B cell (primary cell): ENCODE data around the gene CA5A. TPM values are rescaled to one million over a fixed set of nuclear protein-coding genes. Genes with fewer than 3 reads are reported as not detected.

Source experiments
- ATAC-seq: fragments of 200-7000 bp; cut with Tn5 transposase; one replicate; pipeline ENCODE4 v1.10.0; 2021; ENCODE audit warnings: low read depth, mild to moderate bottlenecking, moderate number of reproducible peaks, moderate library complexity
- CTCF ChIA-PET: fragments of 350-600 bp; sonication (Branson Sonifier 250); formaldehyde crosslinking; loops from one replicate; lab custom pipeline; 2021; ENCODE audit warnings: antibody characterized with exemption, inconsistent platforms; lab: Charles Lee
- POLR2A ChIA-PET: fragments of 350-600 bp; sonication (Branson Sonifier 250); formaldehyde crosslinking; loops from one replicate; lab custom pipeline; 2021; ENCODE audit warnings: antibody characterized with exemption; lab: Charles Lee
- DNase-seq: peaks from one replicate; pipeline ENCODE4 v3.0.0; 2013
- H2AFZ ChIP-seq: 2 replicates; pipeline ENCODE4 v1.6.1; 2012; ENCODE audit warnings: mild to moderate bottlenecking, low read depth, low read length; ENCODE audit not compliant: insufficient read depth, poor library complexity, severe bottlenecking
- H3K27ac ChIP-seq, 2 donors: 1 replicate in 1 of 2; 2 replicates in 1 of 2; pipeline ENCODE4 v1.5.1; 2012 to 2013; ENCODE audit warnings: low read length in 2 of 2, mild to moderate bottlenecking in 2 of 2, moderate library complexity in 1 of 2
- H3K27me3 ChIP-seq, 4 experiments: fragments of 200-600 bp in 1 of 4; sonication (generic) in 1 of 4; replicated peaks in 1 of 4; 1 replicate in 2 of 4; 2 replicates in 2 of 4; pipeline versions ENCODE4 v1.6.1 to v1.7.0; 2013 to 2016; ENCODE audit warnings: low read length in 3 of 4, mild to moderate bottlenecking in 2 of 4, mixed read lengths in 1 of 4, moderate library complexity in 1 of 4; ENCODE audit not compliant: insufficient read depth in 4 of 4, control insufficient read depth in 3 of 4; ENCODE audit errors: control extremely low read depth in 1 of 4
- H3K36me3 ChIP-seq, 2 experiments: replicated peaks in 1 of 2; 1 replicate in 1 of 2; 2 replicates in 1 of 2; pipeline versions ENCODE4 v1.6.1 to v1.7.1; 2013; ENCODE audit warnings: low read length in 1 of 2; ENCODE audit not compliant: insufficient read depth in 2 of 2, control insufficient read depth in 1 of 2; ENCODE audit errors: control extremely low read depth in 1 of 2, extremely low read depth in 1 of 2
- H3K4me1 ChIP-seq, 2 donors: fragments of 200-600 bp in 1 of 2; sonication (generic) in 1 of 2; 1 replicate in 1 of 2; 2 replicates in 1 of 2; pipeline versions ENCODE4 v1.5.1 to v1.6.1; 2013 to 2017; ENCODE audit warnings: low read length in 2 of 2; ENCODE audit not compliant: control insufficient read depth in 2 of 2, insufficient read depth in 2 of 2
- H3K4me2 ChIP-seq: replicated peaks from 2 replicates; pipeline ENCODE3; 2012; ENCODE audit warnings: mild to moderate bottlenecking, low read depth, low read length; ENCODE audit not compliant: poor library complexity, severe bottlenecking
- H3K4me3 ChIP-seq, 5 experiments: fragments of 200-600 bp in 1 of 5; sonication (generic) in 1 of 5; 1 replicate in 3 of 5; 2 replicates in 2 of 5; pipeline versions ENCODE4 v1.5.1 to v1.7.0; 2011 to 2016; ENCODE audit warnings: low read length in 4 of 5, mild to moderate bottlenecking in 4 of 5, low read depth in 2 of 5, control low read depth in 1 of 5, moderate library complexity in 1 of 5; ENCODE audit not compliant: insufficient read depth in 1 of 5; ENCODE audit errors: control extremely low read depth in 1 of 5, extremely low read depth in 1 of 5
- H3K79me2 ChIP-seq: fragments of 200-600 bp; sonication (generic); one replicate; pipeline ENCODE4 v1.6.0; 2016; ENCODE audit warnings: low read length; ENCODE audit not compliant: control insufficient read depth, insufficient read depth
- H3K9ac ChIP-seq: fragments of 200-600 bp; sonication (generic); 2 replicates; pipeline ENCODE4 v1.6.1; 2017; ENCODE audit warnings: mild to moderate bottlenecking, low read length, moderate library complexity
- H3K9me3 ChIP-seq, 3 donors: one replicate each; pipeline versions ENCODE4 v1.6.1 to v1.7.1; 2013; ENCODE audit warnings: low read length in 2 of 3; ENCODE audit not compliant: control insufficient read depth in 2 of 3, insufficient read depth in 1 of 3; ENCODE audit errors: control extremely low read depth in 1 of 3
- H4K20me1 ChIP-seq: 2 replicates; pipeline ENCODE4 v1.6.0; 2012; ENCODE audit warnings: mild to moderate bottlenecking, low read length; ENCODE audit not compliant: insufficient read depth, control insufficient read depth, poor library complexity, severe bottlenecking
- H3K27ac Mint-ChIP-seq: one replicate; pipeline ENCODE4 v1.8.0; 2021; ENCODE audit warnings: mixed read lengths
- H3K27me3 Mint-ChIP-seq: one replicate; pipeline ENCODE4 v1.8.0; 2021; ENCODE audit warnings: mixed read lengths
- H3K4me1 Mint-ChIP-seq: one replicate; pipeline ENCODE4 v1.8.0; 2021; ENCODE audit warnings: mixed read lengths
- H3K4me3 Mint-ChIP-seq: one replicate; pipeline ENCODE4 v1.8.0; 2021; ENCODE audit warnings: mixed read lengths
- H3K9me3 Mint-ChIP-seq: one replicate; pipeline ENCODE4 v1.8.0; 2022; ENCODE audit warnings: mixed read lengths; ENCODE audit not compliant: insufficient read depth
- CTCF ChIP-seq: fragments of 200-600 bp; IDR thresholded peaks from one replicate; pipeline ENCODE4 v1.8.0; 2022; ENCODE audit warnings: antibody characterized with exemption, mild to moderate bottlenecking
- EZH2 ChIP-seq: IDR thresholded peaks from 2 replicates; pipeline ENCODE4 v1.6.1; 2012; ENCODE audit warnings: borderline replicate concordance, low read depth, mild to moderate bottlenecking, moderate library complexity, low read length; ENCODE audit not compliant: insufficient read depth, poor library complexity, severe bottlenecking
- WGBS: methylation state at CpG from one replicate; pipeline ENCODE4 v1.1.5; 2013; ENCODE audit warnings: missing lambda C conversion rate; ENCODE audit not compliant: insufficient coverage; 5-methylcytosine and 5-hydroxymethylcytosine counted together
- intact Hi-C: fragments of 100-400 bp; cut with micrococcal nuclease; formaldehyde crosslinking; loops from one replicate; pipeline ENCODE4 v1.10.0; 2022
- polyA plus RNA-seq: library from polyadenylated mRNA; depleted of rRNA; stranded (reverse); fragments of >200 nt; gene quantifications from 2 replicates; pipeline ENCODE4 v1.2.3, GENCODE V29; 2012
- total RNA-seq, 2 donors: library from RNA; stranded (reverse); fragments of 120-200 nt in 1 of 2; gene quantifications; 1 replicate in 1 of 2; 2 replicates in 1 of 2; pipeline versions ENCODE4 v1.2.3 to v1.2.4, GENCODE V29; 2013 to 2022

The CA5A gene
- total and polyA plus RNA-seq, 2 donors (not counting 1 experiment from before 2014, with no cell fraction given): 0.27 TPM; not detected in 1

DNA sequence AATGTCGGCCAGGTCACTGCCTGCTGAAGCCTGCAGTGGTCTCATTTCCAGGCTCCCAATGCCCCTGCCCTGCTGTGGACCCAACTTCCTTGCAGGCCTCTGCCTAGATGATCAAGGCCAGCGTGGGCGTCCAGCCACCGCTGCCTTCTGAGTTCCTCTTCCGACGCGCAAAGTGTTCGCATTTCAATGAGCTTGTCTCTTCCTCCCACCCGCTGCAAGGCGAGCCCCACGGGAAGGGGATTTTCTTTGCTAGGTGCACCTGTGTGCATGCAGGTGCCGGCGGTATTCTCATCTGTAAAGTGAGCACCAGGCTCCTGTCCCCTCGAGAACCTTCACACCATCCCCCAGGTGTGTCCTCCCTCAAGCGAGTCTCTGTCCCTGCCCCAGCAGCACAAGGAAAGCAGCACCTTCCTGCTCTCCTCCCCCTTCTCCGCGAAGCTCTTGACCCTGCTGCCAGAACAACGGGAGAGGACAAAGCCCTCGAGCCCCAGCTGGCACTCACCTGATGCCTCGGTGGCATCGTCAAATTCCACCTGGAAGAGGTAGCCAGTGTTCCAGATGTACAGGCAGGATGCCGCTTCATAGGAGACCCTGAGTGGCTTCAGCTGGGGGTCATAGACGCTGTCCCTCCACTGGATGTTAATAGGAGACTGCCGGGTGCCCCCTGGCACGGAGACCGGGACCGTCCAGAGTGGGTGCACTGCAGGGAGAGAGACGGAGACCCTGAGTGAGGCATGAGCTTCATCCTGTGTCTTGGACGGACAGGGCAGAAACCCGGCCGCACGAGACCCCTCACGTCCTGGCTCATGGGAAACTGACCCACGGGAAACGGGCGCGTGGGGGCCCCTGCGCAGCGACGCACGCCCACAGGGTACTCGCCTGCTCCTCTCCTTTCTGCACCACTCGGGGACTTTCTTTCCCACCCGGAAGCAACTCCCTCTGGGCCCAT is 9.8 kb downstream of the CA5A start:
- no peak for TF ChIP-seq CTCF
- TF ChIP-seq EZH2: no peak
- intact Hi-C loops: no loop called here

More for the DNA sequence above, 9.8 kb downstream of the CA5A start:
- no peaks in the 10 kb centered on the region for H3K9me3 ChIP-seq
- H3K36me3 ChIP-seq: no peaks in the 10 kb centered on the region
- H3K4me3 ChIP-seq: peak overlapping the region in 1 of 5 experiments; percentile 4
- ChIA-PET POLR2A (interaction anchor here (0.6 to 1.1 kb wide), 4 partner anchors 17 to 117 kb away, joined by 3 to 9 read pairs (median 4); no protein-coding TSS in a partner anchor), CTCF (interaction anchor here (0.9 to 2.2 kb wide), 9 partner anchors 18 to 512 kb away, joined by 3 to 7 read pairs (median 4); partner anchors contain the start of gene SLC7A5)
- DNase-seq: peak; percentile 85
- peak overlapping the region; percentile 81 for H3K4me3 Mint-ChIP-seq
- peak overlapping the region; percentile 47 for H3K4me2 ChIP-seq
- 42% methylated on average over 35 of the region's 44 CpGs for WGBS
- no peaks in the 10 kb centered on the region for H3K27me3 Mint-ChIP-seq
- peaks cover 0 to 2% (median 0%) of the 10 kb centered on the region in 4 experiments for H3K27me3 ChIP-seq
- ATAC-seq: peak; percentile 43
- no peaks in the 10 kb centered on the region for H3K9me3 Mint-ChIP-seq
- no peaks in the 10 kb centered on the region for H3K79me2 ChIP-seq
- peak overlapping the region; percentile 2 for H2AFZ ChIP-seq
- H3K4me1 ChIP-seq: peaks cover 32 to 35% of the 10 kb centered on the region in 2 donors
- peak overlapping the region; percentile 84 for H3K27ac Mint-ChIP-seq
- H4K20me1 ChIP-seq: no peaks in the 10 kb centered on the region
- H3K4me1 Mint-ChIP-seq: peaks cover 34% of the 10 kb centered on the region
- no peak overlapping the region for H3K9ac ChIP-seq
- H3K27ac ChIP-seq: no peak overlapping the region
